ENCODE measurements around the gene SLC23A2. TPM values are rescaled to one million over a fixed set of nuclear protein-coding genes. Genes with fewer than 3 reads are reported as not detected.
A peak's percentile ranks its signal among the peaks of the same experiment; 100 is the strongest.

The SLC23A2 gene
- total RNA-seq, 2 donors from 2014 or later = 12.3 to 13.7 TPM

- 95% methylated on average over 9 to 14 of the region's 14 CpGs for whole genome bisulfite sequencing, 2 experiments (ENCODE audit: insufficient coverage in 1 of 2, insufficient read length in 1 of 2)
- peaks cover 5% of the 10 kb centered on the region for H3K4me1 Mint-ChIP-seq
- no peak overlapping the region for H3K27ac Mint-ChIP-seq
Observed at GRCh38 chr20:4901031-4901818, 100.1 kb downstream of the SLC23A2 start.

GRCh38 chr20:4898282-4899244, 102.7 kb downstream of the SLC23A2 start:
- H3K9ac ChIP-seq (ENCODE audit: extremely low read depth, low read length, poor library complexity, severe bottlenecking) = no peak overlapping the region
- peak overlapping the region; percentile 62 for H3K27ac Mint-ChIP-seq

More at GRCh38 chr20:4901031-4901818, 100.1 kb downstream of the SLC23A2 start:
- TF ChIP-seq CTCF (conservative IDR thresholded peaks at IDR 0.05) = no peak
- Histone ChIP-seq H3K4me3 (ENCODE audit: low read length) (no peak overlapping the region), H3K9ac (ENCODE audit: extremely low read depth, low read length, poor library complexity, severe bottlenecking) (no peak overlapping the region), H3K27me3 (ENCODE audit: control insufficient read depth, insufficient read depth, low read length, poor library complexity, severe bottlenecking) (no peaks in the 10 kb centered on the region), H3K36me3 (ENCODE audit: control insufficient read depth, insufficient read depth, low read length) (peaks cover 3% of the 10 kb centered on the region), H3K27ac (ENCODE audit: low read depth, low read length) (no peak overlapping the region), H3K9me3 (ENCODE audit: control insufficient read depth, low read length) (peaks cover 12% of the 10 kb centered on the region), H3K4me1 (ENCODE audit: control insufficient read depth, insufficient read depth, low read length) (no peaks in the 10 kb centered on the region)
- Mint-ChIP-seq H3K27me3 (ENCODE audit: insufficient read depth) (no peaks in the 10 kb centered on the region), H3K4me3 (no peak overlapping the region), H3K9me3 (peaks cover 14% of the 10 kb centered on the region), H3K36me3 (ENCODE audit: low read depth) (peaks cover 17% of the 10 kb centered on the region)
- DNase-seq = peak; percentile 24

More at GRCh38 chr20:4898282-4899244, 102.7 kb downstream of the SLC23A2 start:
- TF ChIP-seq CTCF (conservative IDR thresholded peaks at IDR 0.05) = no peak
- H3K4me1 Mint-ChIP-seq = no peaks in the 10 kb centered on the region
- no peaks in the 10 kb centered on the region for H3K36me3 ChIP-seq (ENCODE audit: control insufficient read depth, insufficient read depth, low read length)
- WGBS, 2 experiments (ENCODE audit: insufficient coverage in 1 of 2, insufficient read length in 1 of 2) = 87 to 89% methylated on average over 7 to 14 of the region's 14 CpGs
- H3K27me3 ChIP-seq (ENCODE audit: control insufficient read depth, insufficient read depth, low read length, poor library complexity, severe bottlenecking) = no peaks in the 10 kb centered on the region
- H3K4me3 Mint-ChIP-seq = no peak overlapping the region
- peaks cover 8% of the 10 kb centered on the region for H3K36me3 Mint-ChIP-seq (ENCODE audit: low read depth)
- no peaks in the 10 kb centered on the region for H3K9me3 ChIP-seq (ENCODE audit: control insufficient read depth, low read length)
- H3K27ac ChIP-seq (ENCODE audit: low read depth, low read length) = no peak overlapping the region
- H3K4me3 ChIP-seq (ENCODE audit: low read length) = no peak overlapping the region
- peak; percentile 56 for DNase-seq
- H3K4me1 ChIP-seq (ENCODE audit: control insufficient read depth, insufficient read depth, low read length) = no peaks in the 10 kb centered on the region
- H3K27me3 Mint-ChIP-seq (ENCODE audit: insufficient read depth) = no peaks in the 10 kb centered on the region
- peaks cover under 1% of the 10 kb centered on the region for H3K9me3 Mint-ChIP-seq

All from endodermal cell (in vitro differentiated cells).